IMR-90 (cell line): Measurements from ENCODE around the gene MAP3K15. TPM values are rescaled to one million over a fixed set of nuclear protein-coding genes. Genes with fewer than 3 reads are reported as not detected.
A peak's percentile ranks its signal among the peaks of the same experiment; 100 is the strongest.

ENCODE experiments used
- ATAC-seq: fragments of 200-7000 bp; cut with Tn5 transposase; 2 replicates; pipeline ENCODE4 v1.9.1; 2020; ENCODE audit warnings: low read depth, mild to moderate bottlenecking, moderate library complexity
- BruUV-seq: library from RNA; stranded (reverse); fragments of 400-500 nt; replicated peaks from 2 replicates; lab custom pipeline; 2021; lab: Mats Ljungman, UMichigan
- CTCF ChIA-PET: fragments of 300-600 bp; formaldehyde crosslinking; extraction: SDS; loops from one replicate; lab custom pipeline; 2021; ENCODE audit warnings: antibody characterized with exemption; lab: Yijun Ruan, JAX
- POLR2A ChIA-PET: fragments of 300-600 bp; sonication (Branson Sonifier 250); formaldehyde crosslinking; loops from one replicate; lab custom pipeline; 2022; ENCODE audit warnings: antibody characterized with exemption; ENCODE audit not compliant: unreplicated experiment; lab: Charles Lee
- DNase-seq: peaks from one replicate; pipeline ENCODE4 v3.0.0; 2013
- H2AFZ ChIP-seq: replicated peaks from 2 replicates; pipeline ENCODE3; 2013; ENCODE audit warnings: low read length, mild to moderate bottlenecking; ENCODE audit not compliant: poor library complexity
- H2AK5ac ChIP-seq: 2 replicates; pipeline ENCODE4 v1.6.1; 2013; ENCODE audit warnings: low read depth, low read length, inconsistent platforms
- H2AK9ac ChIP-seq: replicated peaks from 2 replicates; pipeline ENCODE3; 2013; ENCODE audit warnings: mild to moderate bottlenecking, low read depth, low read length, moderate library complexity; ENCODE audit not compliant: poor library complexity
- H2BK120ac ChIP-seq: 2 replicates; pipeline ENCODE4 v1.6.1; 2013; ENCODE audit warnings: low read depth, low read length, inconsistent platforms
- H2BK15ac ChIP-seq: 3 replicates; pipeline ENCODE4 v1.6.1; 2013; ENCODE audit warnings: low read depth, low read length, inconsistent platforms
- H2BK20ac ChIP-seq: 2 replicates; pipeline ENCODE4 v1.6.1; 2013; ENCODE audit warnings: low read depth, mild to moderate bottlenecking, inconsistent platforms, low read length, moderate library complexity
- H2BK5ac ChIP-seq: 2 replicates; pipeline ENCODE4 v1.6.1; 2013; ENCODE audit warnings: mild to moderate bottlenecking, low read depth, low read length, inconsistent platforms; ENCODE audit not compliant: poor library complexity, severe bottlenecking
- H3K14ac ChIP-seq: replicated peaks from 2 replicates; pipeline ENCODE4 v1.6.1; 2013; ENCODE audit warnings: low read depth, low read length, inconsistent platforms
- H3K18ac ChIP-seq: 2 replicates; pipeline ENCODE4 v1.6.1; 2013; ENCODE audit warnings: low read depth, low read length, control low read depth
- H3K23ac ChIP-seq: 2 replicates; pipeline ENCODE4 v1.6.1; 2013; ENCODE audit warnings: low read depth, low read length, inconsistent platforms
- H3K27ac ChIP-seq: 2 replicates; pipeline ENCODE4 v1.5.1; 2013; ENCODE audit warnings: mild to moderate bottlenecking, control low read depth, low read length; ENCODE audit not compliant: insufficient read depth
- H3K27me3 ChIP-seq: 2 replicates; pipeline ENCODE4 v1.6.1; 2013; ENCODE audit warnings: low read length; ENCODE audit not compliant: control insufficient read depth, insufficient read depth
- H3K36me3 ChIP-seq: 2 replicates; pipeline ENCODE4 v1.6.1; 2013; ENCODE audit warnings: low read length, mixed read lengths; ENCODE audit not compliant: control insufficient read depth, insufficient read depth
- H3K4ac ChIP-seq: 2 replicates; pipeline ENCODE4 v1.6.1; 2013; ENCODE audit warnings: low read depth, low read length, inconsistent platforms
- H3K4me1 ChIP-seq: 2 replicates; pipeline ENCODE4 v1.6.1; 2013; ENCODE audit warnings: low read length, mixed read lengths; ENCODE audit not compliant: control insufficient read depth, insufficient read depth
- H3K4me2 ChIP-seq: 2 replicates; pipeline ENCODE4 v1.6.1; 2013; ENCODE audit warnings: low read depth, mild to moderate bottlenecking, control low read depth, low read length, moderate library complexity
- H3K4me3 ChIP-seq: 2 replicates; pipeline ENCODE4 v1.5.1; 2013; ENCODE audit warnings: low read depth, mild to moderate bottlenecking, control low read depth, low read length, moderate library complexity; ENCODE audit not compliant: insufficient read depth
- H3K56ac ChIP-seq: 2 replicates; pipeline ENCODE4 v1.6.1; 2013; ENCODE audit warnings: low read length, inconsistent platforms; ENCODE audit not compliant: insufficient read depth; ENCODE audit errors: extremely low read depth
- H3K79me1 ChIP-seq, 2 experiments: 2 replicates each; pipeline ENCODE4 v1.6.1; 2013; ENCODE audit warnings: low read length in 2 of 2, inconsistent platforms in 1 of 2, low read depth in 1 of 2
- H3K9ac ChIP-seq: 2 replicates; pipeline ENCODE4 v1.6.1; 2013; ENCODE audit warnings: low read depth, low read length, control low read depth
- H3K9me1 ChIP-seq: 2 replicates; pipeline ENCODE4 v1.6.1; 2013; ENCODE audit warnings: low read length, inconsistent platforms; ENCODE audit not compliant: insufficient read depth
- H3K9me3 ChIP-seq: 2 replicates; pipeline ENCODE4 v1.6.1; 2013; ENCODE audit warnings: low read length; ENCODE audit not compliant: control insufficient read depth, insufficient read depth
- H4K20me1 ChIP-seq: 2 replicates; pipeline ENCODE4 v1.6.1; 2013; ENCODE audit warnings: low read length, inconsistent platforms; ENCODE audit not compliant: insufficient read depth
- H4K5ac ChIP-seq: 2 replicates; pipeline ENCODE4 v1.6.1; 2013; ENCODE audit warnings: mild to moderate bottlenecking, low read depth, low read length, control low read depth
- H4K8ac ChIP-seq, 2 experiments: 2 replicates each; pipeline ENCODE4 v1.6.1; 2013; ENCODE audit warnings: low read depth in 2 of 2, low read length in 2 of 2, control low read depth in 1 of 2, inconsistent platforms in 1 of 2
- H4K91ac ChIP-seq: 2 replicates; pipeline ENCODE4 v1.6.1; 2013; ENCODE audit warnings: low read depth, low read length, inconsistent platforms; ENCODE audit not compliant: insufficient read depth
- CEBPB ChIP-seq: IDR thresholded peaks from 2 replicates; pipeline ENCODE4 v1.6.1; 2012; ENCODE audit warnings: low read depth, low read length, improper control_type of control experiment
- CHD1 ChIP-seq: IDR thresholded peaks from 2 replicates; pipeline ENCODE4 v1.6.1; 2012; ENCODE audit warnings: low read depth, low read length, improper control_type of control experiment
- FOS ChIP-seq: fragments of 150-350 bp; IDR thresholded peaks from 2 replicates; pipeline ENCODE4 v1.6.1; 2016; ENCODE audit warnings: low read depth, low read length
- NFE2L2 ChIP-seq: fragments of 150-350 bp; IDR thresholded peaks from 2 replicates; pipeline ENCODE4 v1.6.1; 2016; ENCODE audit warnings: low read depth, mild to moderate bottlenecking, low read length
- RAD21 ChIP-seq: IDR thresholded peaks from 2 replicates; pipeline ENCODE4 v1.6.1; 2012; ENCODE audit warnings: low read length, improper control_type of control experiment
- RFX5 ChIP-seq: IDR thresholded peaks from 2 replicates; pipeline ENCODE4 v1.8.0; 2012; ENCODE audit warnings: low read depth, mild to moderate bottlenecking, low read length, moderate library complexity
- SMC3 ChIP-seq: fragments of 150-350 bp; IDR thresholded peaks from 2 replicates; pipeline ENCODE4 v1.6.1; 2016; ENCODE audit warnings: low read depth, mild to moderate bottlenecking, antibody characterized with exemption, low read length, moderate library complexity
- WGBS, 2 experiments: methylation state at CpG; one replicate each; pipeline versions ENCODE4 v1.1.5 to v1.1.7; 2013; ENCODE audit warnings: missing lambda C conversion rate in 2 of 2; ENCODE audit not compliant: insufficient read length in 1 of 2; ENCODE audit errors: extremely low coverage in 2 of 2; 5-methylcytosine and 5-hydroxymethylcytosine counted together
- dilution Hi-C: fragments of 300-500 bp; cut with HindIII; formaldehyde crosslinking; loops from one replicate; pipeline ENCODE4 v1.14.3; 2018; ENCODE audit warnings: low sequenced_read_pairs; ENCODE audit not compliant: unreplicated experiment
- in situ Hi-C: fragments of 300-500 bp; cut with MboI; formaldehyde crosslinking; loops from 3 replicates; pipeline ENCODE4 v1.14.3; 2019; ENCODE audit warnings: low sequenced_read_pairs, inconsistent platforms, mixed read lengths
- intact Hi-C: fragments of 100-400 bp; cut with micrococcal nuclease; formaldehyde crosslinking; loops from 2 replicates; pipeline ENCODE4 v1.10.0; 2022
- polyA plus RNA-seq, 3 experiments: library from polyadenylated mRNA; depleted of rRNA; stranded (reverse); fragments of >200 nt; gene quantifications; 2 replicates each; pipeline ENCODE4 v1.2.3, GENCODE V29; 2012; ENCODE audit warnings: low replicate concordance in 1 of 3
- total RNA-seq: library from RNA; depleted of rRNA; stranded (reverse); fragments of >200 nt; gene quantifications from 2 replicates; pipeline ENCODE4 v1.2.3, GENCODE V29; 2012
- TF ChIP-seq, protein P1 (sequence below): fragments of 150-350 bp; IDR thresholded peaks from 2 replicates; pipeline ENCODE4 v1.6.1; 2016; ENCODE audit warnings: low read depth, mild to moderate bottlenecking, low read length, moderate library complexity, borderline replicate concordance
- TF ChIP-seq, protein P2 (sequence below): conservative IDR thresholded peaks from 2 replicates; pipeline ENCODE4 v1.5.1; 2012; ENCODE audit warnings: mild to moderate bottlenecking, low read depth, low read length, improper control_type of control experiment

MAP3K15 gene
- total and polyA plus RNA-seq, 2 of the 4 experiments (the other 2 are of a cell fraction), result under 0.01 to 0.10 TPM

DNA sequence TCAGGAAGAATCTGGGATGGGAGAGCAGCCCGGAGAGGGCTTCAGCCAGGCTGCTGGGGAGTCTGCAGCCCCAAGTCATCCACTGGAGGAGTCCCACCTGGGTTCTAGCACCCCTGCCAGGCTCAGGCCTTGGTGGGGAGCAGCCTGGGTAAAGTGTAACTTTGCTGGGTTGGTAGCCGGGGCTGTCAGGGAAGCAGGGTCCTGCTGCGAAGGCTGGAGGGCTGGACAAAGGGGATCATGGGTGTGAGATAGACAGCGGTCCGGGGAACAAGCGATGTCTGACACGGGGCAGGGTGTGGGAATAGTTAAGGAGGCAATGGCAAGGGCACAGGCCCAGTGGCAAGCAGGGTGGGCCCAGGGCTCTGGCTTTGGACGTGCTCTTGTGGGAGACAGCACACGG lies 134.0 kb downstream of the MAP3K15 start:
- no peak overlapping the region for H3K4ac ChIP-seq
- no peaks in the 10 kb centered on the region for H3K79me1 ChIP-seq
- DNase-seq, result no peak
- CTCF ChIA-PET, result no interaction called here
- no peak overlapping the region for H3K9ac ChIP-seq
- dilution Hi-C loops (no loop called here), intact Hi-C loops (no loop called here), in situ Hi-C loops (loop anchor here (25.0 kb wide), 1 partner anchor 681 kb away; no protein-coding TSS in a partner anchor)
- H3K23ac ChIP-seq, result no peak overlapping the region
- no peak overlapping the region for H4K91ac ChIP-seq
- H2AFZ ChIP-seq, result no peak overlapping the region
- no peak overlapping the region for H4K5ac ChIP-seq
- H3K9me3 ChIP-seq, result no peaks in the 10 kb centered on the region; the same call in 1 of the 2 replicates
- 66% methylated on average over 3 of the region's 9 CpGs; no CpG with 5 or more reads in 1 of the 2 experiments for WGBS, 2 experiments
- no TSS peak for BruUV-seq
- no peaks in the 10 kb centered on the region for H3K4me1 ChIP-seq
- no peak overlapping the region for H2AK5ac ChIP-seq
- POLR2A ChIA-PET, result interaction anchor here (0.6 kb wide), 1 partner anchor 1284 kb away, joined by 3 read pairs; no protein-coding TSS in a partner anchor
- peak overlapping the region; percentile 28 for H2AK9ac ChIP-seq
- H4K8ac ChIP-seq, result no peak overlapping the region
- no peak overlapping the region for H3K4me3 ChIP-seq
- no peak overlapping the region for H2BK15ac ChIP-seq
- H3K4me2 ChIP-seq, result no peak overlapping the region
- H2BK5ac ChIP-seq, result no peak overlapping the region
- ATAC-seq, result no peak
- H3K14ac ChIP-seq, result no peak overlapping the region
- no peak overlapping the region for H3K27ac ChIP-seq
- no peak overlapping the region for H2BK20ac ChIP-seq
- H2BK120ac ChIP-seq, result no peak overlapping the region
- TF ChIP-seq CEBPB (no peak), RAD21 (no peak), SMC3 (no peak), FOS (no peak), RFX5 (no peak), CHD1 (no peak), NFE2L2 (no peak)
- TF ChIP-seq, protein P1, sequence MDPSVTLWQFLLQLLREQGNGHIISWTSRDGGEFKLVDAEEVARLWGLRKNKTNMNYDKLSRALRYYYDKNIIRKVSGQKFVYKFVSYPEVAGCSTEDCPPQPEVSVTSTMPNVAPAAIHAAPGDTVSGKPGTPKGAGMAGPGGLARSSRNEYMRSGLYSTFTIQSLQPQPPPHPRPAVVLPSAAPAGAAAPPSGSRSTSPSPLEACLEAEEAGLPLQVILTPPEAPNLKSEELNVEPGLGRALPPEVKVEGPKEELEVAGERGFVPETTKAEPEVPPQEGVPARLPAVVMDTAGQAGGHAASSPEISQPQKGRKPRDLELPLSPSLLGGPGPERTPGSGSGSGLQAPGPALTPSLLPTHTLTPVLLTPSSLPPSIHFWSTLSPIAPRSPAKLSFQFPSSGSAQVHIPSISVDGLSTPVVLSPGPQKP, result no peak
- TF ChIP-seq, protein P2, sequence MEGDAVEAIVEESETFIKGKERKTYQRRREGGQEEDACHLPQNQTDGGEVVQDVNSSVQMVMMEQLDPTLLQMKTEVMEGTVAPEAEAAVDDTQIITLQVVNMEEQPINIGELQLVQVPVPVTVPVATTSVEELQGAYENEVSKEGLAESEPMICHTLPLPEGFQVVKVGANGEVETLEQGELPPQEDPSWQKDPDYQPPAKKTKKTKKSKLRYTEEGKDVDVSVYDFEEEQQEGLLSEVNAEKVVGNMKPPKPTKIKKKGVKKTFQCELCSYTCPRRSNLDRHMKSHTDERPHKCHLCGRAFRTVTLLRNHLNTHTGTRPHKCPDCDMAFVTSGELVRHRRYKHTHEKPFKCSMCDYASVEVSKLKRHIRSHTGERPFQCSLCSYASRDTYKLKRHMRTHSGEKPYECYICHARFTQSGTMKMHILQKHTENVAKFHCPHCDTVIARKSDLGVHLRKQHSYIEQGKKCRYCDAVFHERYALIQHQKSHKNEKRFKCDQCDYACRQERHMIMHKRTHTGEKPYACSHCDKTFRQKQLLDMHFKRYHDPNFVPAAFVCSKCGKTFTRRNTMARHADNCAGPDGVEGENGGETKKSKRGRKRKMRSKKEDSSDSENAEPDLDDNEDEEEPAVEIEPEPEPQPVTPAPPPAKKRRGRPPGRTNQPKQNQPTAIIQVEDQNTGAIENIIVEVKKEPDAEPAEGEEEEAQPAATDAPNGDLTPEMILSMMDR, result no peak
- no peaks in the 10 kb centered on the region for H3K36me3 ChIP-seq
- no peaks in the 10 kb centered on the region for H3K9me1 ChIP-seq
- peaks cover 2% of the 10 kb centered on the region; the same call in 1 of the 2 replicates for H3K27me3 ChIP-seq
- no peak overlapping the region for H3K18ac ChIP-seq
- no peak overlapping the region for H3K56ac ChIP-seq
- H4K20me1 ChIP-seq, result no peaks in the 10 kb centered on the region
